Heart left ventricle (tissue), 13 donors: ENCODE measurements around the gene AHRR.

Source experiments
- POLR2A ChIP-seq, 2 donors: fragments of 450-650 bp; IDR thresholded peaks; one replicate each; pipeline ENCODE4 v1.6.1; 2017; ENCODE audit warnings: antibody characterized with exemption in 2 of 2, mild to moderate bottlenecking in 2 of 2, moderate library complexity in 2 of 2
- TF ChIP-seq, protein P1 (sequence below), 12 donors: fragments of 200-600 bp; sonication (generic) in 4 of 12; IDR thresholded peaks; one replicate each; pipeline versions ENCODE4 v1.5.0 to v1.8.0; 2018 to 2022; ENCODE audit warnings: antibody characterized with exemption in 12 of 12, mild to moderate bottlenecking in 5 of 12
- donor health status: ischemic (EF 13 %, LVEDD 7.1; RV severe dilation, severe dysfunction).
- donor health status: DM: no; HTN: yes; CAD: no.
- donor health status: DM: no; HTN: no; CAD: no.
- donor health status: ischemic (EF 25% LVEDD 6.9; RV normal size, moderate dysfunction).
- donor health status: ischemic (EF 25% LVEDD 5.7; RV mildly dilated, moderate dysfunction).
- donor health status: ischemic (EF 35%, LVEDD 5.7; RV mildly dilated, moderate dysfunction).
- donor health status: nonischemic (EF 11% LVEDD 7.7; RV severe dilation, severe dysfunction).
- donor health status: DM: yes; HTN: yes; CAD: no.
- donor health status: PGD.
- donor health status: ischemic (EF 29% LVEDD 5.4; RV normal size, mild dysfunction).
- donor health status: nonischemic (EF 23%, LVEDD 6.1; RV moderate dilation, normal function).

DNA sequence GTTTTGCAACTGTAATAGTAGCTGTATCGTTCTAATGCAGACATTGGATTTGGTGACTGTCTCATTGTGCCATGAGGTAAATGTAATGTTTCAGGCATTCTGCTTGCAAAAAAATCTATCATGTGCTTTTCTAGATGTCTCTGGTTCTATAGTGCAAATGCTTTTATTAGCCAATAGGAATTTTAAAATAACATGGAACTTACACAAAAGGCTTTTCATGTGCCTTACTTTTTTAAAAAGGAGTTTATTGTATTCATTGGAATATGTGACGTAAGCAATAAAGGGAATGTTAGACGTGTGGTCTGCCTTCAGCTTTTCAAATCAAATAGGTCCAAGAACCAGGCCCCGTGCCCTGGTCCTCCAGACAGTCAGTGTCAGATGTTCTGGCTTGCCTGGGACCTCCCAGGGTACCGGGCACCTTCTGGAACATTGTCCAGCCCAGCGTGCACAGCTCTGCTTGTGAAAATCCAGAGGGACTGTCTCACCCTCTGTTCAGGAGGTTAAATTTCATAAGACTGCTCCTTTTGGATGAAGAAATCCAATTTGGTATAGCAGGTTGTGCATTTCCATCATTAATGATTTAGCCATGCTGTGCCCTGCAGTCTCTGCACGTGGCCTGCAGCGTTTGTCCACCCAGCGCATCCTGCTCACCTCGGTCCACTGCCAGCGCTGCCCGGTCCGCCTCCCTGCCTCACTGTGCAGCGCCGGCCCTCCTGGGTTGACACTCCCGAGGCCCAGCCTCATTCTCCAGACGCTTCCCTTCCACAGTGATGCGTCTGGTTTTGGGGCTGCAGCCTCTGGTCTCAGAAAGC, 6.6 kb upstream of the AHRR start:
- TF ChIP-seq, protein P1, sequence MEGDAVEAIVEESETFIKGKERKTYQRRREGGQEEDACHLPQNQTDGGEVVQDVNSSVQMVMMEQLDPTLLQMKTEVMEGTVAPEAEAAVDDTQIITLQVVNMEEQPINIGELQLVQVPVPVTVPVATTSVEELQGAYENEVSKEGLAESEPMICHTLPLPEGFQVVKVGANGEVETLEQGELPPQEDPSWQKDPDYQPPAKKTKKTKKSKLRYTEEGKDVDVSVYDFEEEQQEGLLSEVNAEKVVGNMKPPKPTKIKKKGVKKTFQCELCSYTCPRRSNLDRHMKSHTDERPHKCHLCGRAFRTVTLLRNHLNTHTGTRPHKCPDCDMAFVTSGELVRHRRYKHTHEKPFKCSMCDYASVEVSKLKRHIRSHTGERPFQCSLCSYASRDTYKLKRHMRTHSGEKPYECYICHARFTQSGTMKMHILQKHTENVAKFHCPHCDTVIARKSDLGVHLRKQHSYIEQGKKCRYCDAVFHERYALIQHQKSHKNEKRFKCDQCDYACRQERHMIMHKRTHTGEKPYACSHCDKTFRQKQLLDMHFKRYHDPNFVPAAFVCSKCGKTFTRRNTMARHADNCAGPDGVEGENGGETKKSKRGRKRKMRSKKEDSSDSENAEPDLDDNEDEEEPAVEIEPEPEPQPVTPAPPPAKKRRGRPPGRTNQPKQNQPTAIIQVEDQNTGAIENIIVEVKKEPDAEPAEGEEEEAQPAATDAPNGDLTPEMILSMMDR (IDR thresholded peaks at IDR 0.05), result no peak
- TF ChIP-seq POLR2A (IDR thresholded peaks at IDR 0.05), result no peak
